HG02759 (cell line): Measurements from ENCODE around the gene ZDHHC5.
A peak's percentile ranks its signal among the peaks of the same experiment; 100 is the strongest.
"Not testable (repeated sequence)": the region's sequence is repeated elsewhere in the genome, so short reads cannot be mapped to it uniquely, and the experiment has no call there.

ENCODE experiments used
- ATAC-seq: cut with Tn5 transposase; IDR thresholded peaks from one replicate; pipeline ENCODE4 v1.9.1; 2021; ENCODE audit warnings: mild to moderate bottlenecking, moderate library complexity; ENCODE audit not compliant: unreplicated experiment

Gene ZDHHC5

GRCh38 chr11:57662893-57663292 lies 5.0 kb upstream of the ZDHHC5 start:
- ATAC-seq, result no peak

- ATAC-seq, result no peak
Observed at GRCh38 chr11:57663975-57664374, 3.9 kb upstream of the ZDHHC5 start.

- peak; percentile 64 for ATAC-seq
Observed at GRCh38 chr11:57667117-57667735, 688 bp upstream of the ZDHHC5 start.

- peak; percentile 10 for ATAC-seq
Observed at GRCh38 chr11:57668434-57668782, 494 bp downstream of the ZDHHC5 start.

GRCh38 chr11:57674251-57674650 lies 6.3 kb downstream of the ZDHHC5 start:
- ATAC-seq, result no peak

- ATAC-seq, result no peak
Observed at GRCh38 chr11:57675176-57675941, 7.4 kb downstream of the ZDHHC5 start.

GRCh38 chr11:57679396-57679795 lies 11.5 kb downstream of the ZDHHC5 start:
- no peak for ATAC-seq

- no peak for ATAC-seq
Observed at GRCh38 chr11:57680552-57680874, 12.6 kb downstream of the ZDHHC5 start.

GRCh38 chr11:57681168-57681567 lies 13.3 kb downstream of the ZDHHC5 start:
- ATAC-seq, result no peak

GRCh38 chr11:57690474-57690873 lies 22.6 kb downstream of the ZDHHC5 start:
- ATAC-seq, result not testable (repeated sequence)

GRCh38 chr11:57698843-57699365 lies 31.0 kb downstream of the ZDHHC5 start:
- no peak for ATAC-seq

GRCh38 chr11:57699813-57700212 lies 31.9 kb downstream of the ZDHHC5 start:
- no peak for ATAC-seq

- no peak for ATAC-seq
Observed at GRCh38 chr11:57700425-57700824, 32.5 kb downstream of the ZDHHC5 start.

- ATAC-seq, result no peak
Observed at GRCh38 chr11:57703341-57703740, 35.4 kb downstream of the ZDHHC5 start.

GRCh38 chr11:57704932-57705331 lies 37.0 kb downstream of the ZDHHC5 start:
- no peak for ATAC-seq

- ATAC-seq, result not testable (repeated sequence)
Observed at GRCh38 chr11:57705432-57705831, 37.5 kb downstream of the ZDHHC5 start.

- no peak for ATAC-seq
Observed at GRCh38 chr11:57709802-57710367, 42.0 kb downstream of the ZDHHC5 start.

GRCh38 chr11:57711414-57712255 lies 43.7 kb downstream of the ZDHHC5 start, which contains the start of gene MED19:
Gene MED19, minus strand, starts transcription at chr11:57712215. Its CDS starts 36 bp downstream, at chr11:57712179.
- ATAC-seq, result peak; percentile 47

- peak; percentile 88 for ATAC-seq
Observed at GRCh38 chr11:57712256-57713150, 44.6 kb downstream of the ZDHHC5 start, which contains the start of gene TMX2. Gene TMX2, plus strand, starts transcription at chr11:57712593. Its CDS starts 26 bp downstream, at chr11:57712619.

GRCh38 chr11:57713835-57714234 lies 45.9 kb downstream of the ZDHHC5 start:
- ATAC-seq, result no peak
